ENCODE data around the gene PRKRA. TPM values are rescaled to one million over a fixed set of nuclear protein-coding genes. Genes with fewer than 3 reads are reported as not detected.

Gene PRKRA
- total RNA-seq, 4 donors from 2014 or later: 16.0 to 58.6 (median 42.4) TPM

DNA sequence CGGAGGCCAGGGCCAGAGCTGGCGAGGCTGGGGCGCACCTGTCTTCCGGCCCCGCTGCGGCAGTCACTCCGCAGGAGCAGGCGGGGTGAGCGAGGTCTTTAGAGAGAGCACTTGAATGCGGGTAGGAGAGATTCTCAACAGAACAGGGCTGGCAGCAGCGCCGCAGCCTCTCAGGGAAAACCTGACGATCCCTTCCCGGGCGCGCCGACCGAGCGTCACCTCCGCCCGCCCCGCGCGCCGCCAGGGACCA lies 526 bp downstream of the PRKRA start:
- DNase-seq: peak; percentile 47
- H3K4me3 ChIP-seq: peak overlapping the region; percentile 71 to 91 (median 77)
- no peaks in the 10 kb centered on the region for H3K9me3 ChIP-seq
- H3K36me3 ChIP-seq: peaks cover 0 to 30% (median 0%) of the 10 kb centered on the region in 3 donors
- WGBS, 2 donors: no CpG with 5 or more reads among the region's 25 CpGs
- H3K27ac ChIP-seq: peak overlapping the region; percentile 95 to 98 (median 95)
- peaks cover 7 to 41% (median 13%) of the 10 kb centered on the region in 3 donors for H3K4me1 ChIP-seq
- TF ChIP-seq, protein P1, sequence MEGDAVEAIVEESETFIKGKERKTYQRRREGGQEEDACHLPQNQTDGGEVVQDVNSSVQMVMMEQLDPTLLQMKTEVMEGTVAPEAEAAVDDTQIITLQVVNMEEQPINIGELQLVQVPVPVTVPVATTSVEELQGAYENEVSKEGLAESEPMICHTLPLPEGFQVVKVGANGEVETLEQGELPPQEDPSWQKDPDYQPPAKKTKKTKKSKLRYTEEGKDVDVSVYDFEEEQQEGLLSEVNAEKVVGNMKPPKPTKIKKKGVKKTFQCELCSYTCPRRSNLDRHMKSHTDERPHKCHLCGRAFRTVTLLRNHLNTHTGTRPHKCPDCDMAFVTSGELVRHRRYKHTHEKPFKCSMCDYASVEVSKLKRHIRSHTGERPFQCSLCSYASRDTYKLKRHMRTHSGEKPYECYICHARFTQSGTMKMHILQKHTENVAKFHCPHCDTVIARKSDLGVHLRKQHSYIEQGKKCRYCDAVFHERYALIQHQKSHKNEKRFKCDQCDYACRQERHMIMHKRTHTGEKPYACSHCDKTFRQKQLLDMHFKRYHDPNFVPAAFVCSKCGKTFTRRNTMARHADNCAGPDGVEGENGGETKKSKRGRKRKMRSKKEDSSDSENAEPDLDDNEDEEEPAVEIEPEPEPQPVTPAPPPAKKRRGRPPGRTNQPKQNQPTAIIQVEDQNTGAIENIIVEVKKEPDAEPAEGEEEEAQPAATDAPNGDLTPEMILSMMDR (IDR thresholded peaks at IDR 0.05): peak in 1 of 6 experiments; percentile 2
- TF ChIP-seq POLR2A (IDR thresholded peaks at IDR 0.05): no peak
- intact Hi-C loops (cut with DNase I): no loop called here
- no peaks in the 10 kb centered on the region for H3K27me3 ChIP-seq

DNA sequence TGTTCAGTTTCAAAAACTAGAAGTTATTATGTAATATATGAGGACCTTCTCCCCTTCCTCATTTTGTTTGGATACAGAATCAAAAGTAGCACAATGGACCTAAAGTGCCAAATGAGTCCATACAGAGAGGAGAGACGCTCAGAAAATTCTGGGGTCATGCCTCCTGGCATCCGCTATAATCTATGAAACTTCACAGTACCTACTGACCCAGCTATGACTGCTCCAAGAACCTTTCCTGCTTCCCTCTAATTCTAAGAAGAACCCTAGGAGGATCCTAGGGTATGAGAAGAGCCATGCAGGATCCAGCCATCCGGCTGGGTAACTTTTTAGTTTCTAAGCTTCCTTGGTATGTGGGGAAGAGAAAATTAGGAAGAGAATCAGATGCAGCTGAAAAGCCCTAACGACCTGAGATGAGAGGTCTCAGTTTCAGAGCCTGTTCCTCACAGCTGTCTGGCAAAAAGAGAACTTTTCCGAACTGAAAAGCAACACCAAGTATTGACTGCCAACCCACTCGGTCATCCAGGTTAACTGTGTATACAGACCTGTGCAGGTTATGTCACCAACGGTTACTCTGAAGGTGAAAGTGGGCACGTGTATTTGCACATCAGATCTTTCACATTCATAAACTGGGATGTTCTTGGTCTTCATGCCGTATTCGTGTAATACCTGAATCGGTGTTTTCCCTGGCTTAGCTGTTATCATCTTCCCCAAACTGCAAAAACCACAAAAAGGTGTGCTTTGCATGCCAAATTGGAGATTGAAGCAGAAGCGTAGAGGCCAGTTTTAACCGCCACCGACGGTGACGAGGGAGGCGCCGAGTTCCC lies 1.1 kb downstream of the PRKRA start:
- peak overlapping the region; percentile 71 to 91 (median 77) for H3K4me3 ChIP-seq
- peak overlapping the region; percentile 95 to 98 (median 95) for H3K27ac ChIP-seq
- TF ChIP-seq, protein P1 (IDR thresholded peaks at IDR 0.05): no peak
- no peak for TF ChIP-seq POLR2A (IDR thresholded peaks at IDR 0.05)
- H3K27me3 ChIP-seq: no peaks in the 10 kb centered on the region
- intact Hi-C loops (cut with DNase I): no loop called here
- peaks cover 7 to 41% (median 13%) of the 10 kb centered on the region in 3 donors for H3K4me1 ChIP-seq
- peaks cover 0 to 35% (median 0%) of the 10 kb centered on the region in 3 donors for H3K36me3 ChIP-seq
- H3K9me3 ChIP-seq: no peaks in the 10 kb centered on the region
- no peak for DNase-seq
- WGBS, 2 donors: 12 to 16% methylated on average over 8 to 11 of the region's 18 CpGs

DNA sequence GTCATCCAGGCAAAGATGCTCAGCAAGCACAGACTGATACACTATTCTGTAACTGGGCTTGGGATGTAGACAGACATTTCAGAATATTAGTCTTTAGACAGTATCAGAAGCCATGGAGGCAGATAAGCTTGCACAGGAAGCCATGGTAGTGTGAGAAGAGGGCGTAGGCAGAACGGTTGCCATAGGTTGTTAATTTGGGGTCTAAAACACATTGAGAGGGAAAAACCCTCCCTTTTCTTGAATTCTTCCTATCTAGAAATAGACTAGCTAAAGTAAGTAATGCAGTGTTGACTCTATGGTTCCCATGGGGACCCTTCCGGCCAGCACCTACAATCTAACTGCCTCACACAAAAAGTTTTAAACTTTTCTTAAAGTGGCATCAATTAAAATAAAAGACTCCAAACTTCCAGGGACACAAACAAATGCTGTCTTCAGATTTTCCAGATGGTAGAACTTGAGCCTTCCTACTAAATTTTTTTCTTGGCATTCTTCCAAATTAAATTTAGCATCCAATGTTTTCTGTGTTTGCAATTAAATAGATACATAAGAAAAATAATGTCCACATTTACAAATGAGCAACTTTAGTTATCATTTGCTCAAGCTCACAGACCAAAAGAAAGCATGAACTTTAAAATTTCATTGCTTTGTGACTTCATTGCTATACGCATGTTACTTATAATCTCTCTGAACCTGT lies 1.9 kb downstream of the PRKRA start:
- intact Hi-C loops (cut with DNase I): no loop called here

DNA sequence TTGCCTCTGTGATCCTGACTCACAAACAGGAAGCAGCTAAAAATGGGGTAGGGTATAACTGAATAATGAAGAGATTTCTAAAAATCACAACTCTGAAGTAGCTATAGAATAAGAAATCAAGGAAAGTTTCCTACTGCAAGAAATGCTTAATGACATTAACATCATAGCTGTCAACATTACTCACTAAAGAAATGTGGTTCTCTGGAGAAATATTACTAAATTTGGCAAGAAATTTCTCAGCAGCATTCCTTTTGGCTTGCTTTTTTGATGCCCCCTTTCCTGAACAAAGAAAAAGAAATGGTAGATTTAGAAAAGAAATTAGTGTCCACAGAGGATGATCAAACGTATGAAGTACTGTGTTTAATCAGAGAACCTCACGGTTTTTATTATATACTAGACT lies 9.5 kb downstream of the PRKRA start:
- WGBS, 2 donors: 84 to 92% methylated on average over 2 of the region's 2 CpGs
- H3K27ac ChIP-seq: no peak overlapping the region
- no peak for DNase-seq
- intact Hi-C loops (cut with DNase I): no loop called here
- H3K4me1 ChIP-seq: peaks cover 0 to 5% (median 0%) of the 10 kb centered on the region in 3 donors
- H3K27me3 ChIP-seq: no peaks in the 10 kb centered on the region
- peaks cover 0 to 99% (median 7%) of the 10 kb centered on the region in 3 donors for H3K36me3 ChIP-seq
- no peak overlapping the region for H3K4me3 ChIP-seq
- TF ChIP-seq, protein P1 (IDR thresholded peaks at IDR 0.05): no peak
- TF ChIP-seq POLR2A (IDR thresholded peaks at IDR 0.05): no peak
- no peaks in the 10 kb centered on the region for H3K9me3 ChIP-seq

More for the DNA sequence above, 1.9 kb downstream of the PRKRA start:
- TF ChIP-seq POLR2A (IDR thresholded peaks at IDR 0.05): no peak
- TF ChIP-seq, protein P1 (IDR thresholded peaks at IDR 0.05): no peak
- WGBS, 2 donors: 52 to 84% methylated on average over 4 of the region's 4 CpGs
- H3K4me1 ChIP-seq: peaks cover 7 to 41% (median 13%) of the 10 kb centered on the region in 3 donors
- no peaks in the 10 kb centered on the region for H3K27me3 ChIP-seq
- no peaks in the 10 kb centered on the region for H3K9me3 ChIP-seq
- peak overlapping the region in 2 of 4 donors; percentile 77 for H3K4me3 ChIP-seq
- H3K36me3 ChIP-seq: peaks cover 0 to 43% (median 0%) of the 10 kb centered on the region in 3 donors
- peak overlapping the region in 2 of 4 donors; percentile 95 for H3K27ac ChIP-seq
- DNase-seq: no peak

DNA sequence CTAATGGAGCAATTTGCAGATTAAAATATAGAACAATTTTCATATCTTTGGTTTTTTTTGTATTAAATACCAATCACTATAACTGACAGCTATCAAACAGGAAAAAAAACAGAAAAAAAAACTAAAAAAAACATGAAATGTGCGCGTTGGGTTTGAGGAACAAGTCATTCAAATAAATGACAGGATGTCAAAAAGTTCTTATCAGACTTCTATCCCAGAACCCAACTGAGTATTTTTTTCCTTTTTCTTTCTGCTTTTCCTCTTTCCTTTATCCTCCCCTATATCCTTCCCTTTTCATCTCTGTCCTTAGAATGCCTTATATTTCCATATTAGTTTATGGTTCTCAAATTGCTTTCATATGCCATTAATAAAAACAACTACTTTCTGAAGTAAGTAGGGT lies 14.3 kb downstream of the PRKRA start:
- Histone ChIP-seq H3K27ac (no peak overlapping the region), H3K36me3 (peaks cover 0 to 99% (median 30%) of the 10 kb centered on the region in 3 donors), H3K9me3 (no peaks in the 10 kb centered on the region), H3K4me1 (peaks cover 0 to 5% (median 0%) of the 10 kb centered on the region in 3 donors), H3K4me3 (no peak overlapping the region), H3K27me3 (no peaks in the 10 kb centered on the region)
- no peak for DNase-seq
- intact Hi-C loops (cut with DNase I): no loop called here
- TF ChIP-seq POLR2A (IDR thresholded peaks at IDR 0.05): no peak
- TF ChIP-seq, protein P1 (IDR thresholded peaks at IDR 0.05): no peak
- 90 to 93% methylated on average over 2 of the region's 2 CpGs for WGBS, 2 donors
